Skeletal muscle satellite cell (primary cell): ENCODE measurements around the gene CCDC102B.

Source experiments
- H3K27me3 ChIP-seq: 2 replicates; pipeline ENCODE4 v1.7.0; 2013; ENCODE audit warnings: low read length; ENCODE audit not compliant: control insufficient read depth, insufficient read depth
- H3K36me3 ChIP-seq: 2 replicates; pipeline ENCODE4 v1.7.0; 2013; ENCODE audit warnings: mild to moderate bottlenecking, control low read depth, low read length; ENCODE audit not compliant: insufficient read depth
- H3K4me1 ChIP-seq: 2 replicates; pipeline ENCODE4 v1.7.0; 2013; ENCODE audit warnings: low read length; ENCODE audit not compliant: control insufficient read depth, insufficient read depth
- H3K4me2 ChIP-seq: 2 replicates; pipeline ENCODE4 v1.7.0; 2013; ENCODE audit warnings: mild to moderate bottlenecking, low read length
- H3K4me3 ChIP-seq: 2 replicates; pipeline ENCODE4 v1.7.0; 2013; ENCODE audit warnings: low read length
- H3K9ac ChIP-seq: 2 replicates; pipeline ENCODE4 v1.7.0; 2013; ENCODE audit warnings: mild to moderate bottlenecking, low read depth, low read length, moderate library complexity
- H3K9me3 ChIP-seq: replicated peaks from 2 replicates; pipeline ENCODE4 v1.7.0; 2013; ENCODE audit warnings: mild to moderate bottlenecking, control low read depth, low read length

Gene CCDC102B

DNA sequence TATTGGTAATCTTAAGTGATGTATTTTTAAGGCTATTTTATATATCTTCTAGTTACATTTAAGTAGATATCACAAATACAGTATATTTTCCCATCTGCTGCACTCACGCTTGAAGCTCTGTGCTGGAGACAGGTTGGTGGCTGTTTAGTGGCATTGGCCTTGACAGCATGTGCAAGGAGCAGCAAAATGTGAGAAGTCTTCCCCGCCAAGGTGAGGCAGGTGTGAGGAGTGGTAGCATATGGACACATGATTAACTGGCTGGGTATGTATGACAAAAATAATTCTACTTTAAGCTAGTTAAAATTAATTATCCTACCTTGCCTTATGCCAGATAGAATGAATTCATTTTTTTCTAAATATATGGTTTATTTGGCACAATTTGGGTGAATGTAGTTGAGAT lies 117.2 kb downstream of the CCDC102B start:
- Histone ChIP-seq H3K4me2 (no peak overlapping the region), H3K27me3 (no peaks in the 10 kb centered on the region), H3K9ac (no peak overlapping the region), H3K4me1 (no peaks in the 10 kb centered on the region), H3K4me3 (no peak overlapping the region), H3K36me3 (no peaks in the 10 kb centered on the region), H3K9me3 (no peaks in the 10 kb centered on the region)

DNA sequence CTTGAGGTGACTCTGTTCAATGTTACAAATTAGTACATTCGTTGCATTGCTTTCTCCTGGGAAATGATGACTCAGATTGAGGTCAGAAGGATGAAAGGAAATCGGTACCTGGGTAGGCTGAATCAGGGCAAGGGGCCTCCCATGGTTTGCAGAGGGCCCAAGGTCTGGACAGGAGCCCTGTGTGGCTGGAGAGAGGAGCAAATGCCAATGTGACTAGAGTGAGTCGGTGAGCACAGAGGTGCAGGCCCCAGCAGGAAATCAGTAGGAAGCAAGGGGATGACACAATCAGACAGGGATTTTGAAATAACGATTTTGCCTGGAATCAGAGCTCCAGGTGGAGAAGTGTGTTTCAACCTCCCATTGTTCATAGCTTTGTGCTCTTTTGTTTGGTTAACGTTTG lies 118.9 kb downstream of the CCDC102B start:
- no peaks in the 10 kb centered on the region for H3K27me3 ChIP-seq
- no peaks in the 10 kb centered on the region for H3K36me3 ChIP-seq
- no peaks in the 10 kb centered on the region for H3K4me1 ChIP-seq
- H3K4me3 ChIP-seq, result no peak overlapping the region
- no peaks in the 10 kb centered on the region for H3K9me3 ChIP-seq
- no peak overlapping the region for H3K4me2 ChIP-seq
- no peak overlapping the region for H3K9ac ChIP-seq

DNA sequence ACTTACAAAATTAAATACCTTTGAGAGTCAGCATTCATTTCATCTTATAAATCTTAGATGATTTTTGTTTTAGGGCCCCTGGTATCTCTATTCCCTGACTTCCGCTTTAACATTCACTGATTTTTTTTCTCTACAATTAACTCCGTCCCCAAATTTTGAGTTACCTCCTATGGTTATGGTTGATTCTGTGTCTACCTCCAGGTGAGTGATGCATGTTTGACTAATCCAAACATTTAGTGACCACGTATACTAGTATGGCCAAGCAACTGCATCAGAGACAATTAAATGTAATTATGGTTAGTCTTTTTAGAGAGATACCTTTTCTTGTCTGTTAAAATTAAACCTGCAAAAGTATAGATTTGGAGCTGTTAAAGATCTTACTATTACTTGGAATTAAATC lies 120.3 kb downstream of the CCDC102B start:
- no peak overlapping the region for H3K4me2 ChIP-seq
- no peaks in the 10 kb centered on the region for H3K4me1 ChIP-seq
- no peaks in the 10 kb centered on the region for H3K9me3 ChIP-seq
- H3K4me3 ChIP-seq, result no peak overlapping the region
- H3K9ac ChIP-seq, result no peak overlapping the region
- no peaks in the 10 kb centered on the region for H3K36me3 ChIP-seq
- no peaks in the 10 kb centered on the region for H3K27me3 ChIP-seq

DNA sequence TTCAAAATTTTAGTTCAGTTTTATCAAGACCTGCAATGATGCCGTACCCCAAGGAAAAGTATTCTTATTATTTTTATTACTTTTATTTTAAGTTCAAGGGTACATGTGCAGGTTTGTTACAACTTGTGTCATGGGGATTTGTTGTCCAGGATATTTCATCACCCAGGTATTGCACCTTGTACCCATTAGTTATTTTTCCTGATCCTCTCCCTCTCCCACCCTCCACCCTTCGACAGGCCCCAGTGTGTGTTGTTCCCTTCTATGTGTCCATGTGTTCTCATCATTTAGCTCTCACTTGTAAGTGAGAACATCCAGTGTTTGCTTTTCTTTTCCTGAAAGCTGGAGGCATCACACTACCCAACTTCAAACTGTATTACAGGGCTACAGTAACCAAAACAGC lies 122.0 kb downstream of the CCDC102B start:
- Histone ChIP-seq H3K9ac (no peak overlapping the region), H3K27me3 (no peaks in the 10 kb centered on the region), H3K4me2 (no peak overlapping the region), H3K4me3 (no peak overlapping the region), H3K9me3 (no peaks in the 10 kb centered on the region), H3K4me1 (no peaks in the 10 kb centered on the region), H3K36me3 (no peaks in the 10 kb centered on the region)

DNA sequence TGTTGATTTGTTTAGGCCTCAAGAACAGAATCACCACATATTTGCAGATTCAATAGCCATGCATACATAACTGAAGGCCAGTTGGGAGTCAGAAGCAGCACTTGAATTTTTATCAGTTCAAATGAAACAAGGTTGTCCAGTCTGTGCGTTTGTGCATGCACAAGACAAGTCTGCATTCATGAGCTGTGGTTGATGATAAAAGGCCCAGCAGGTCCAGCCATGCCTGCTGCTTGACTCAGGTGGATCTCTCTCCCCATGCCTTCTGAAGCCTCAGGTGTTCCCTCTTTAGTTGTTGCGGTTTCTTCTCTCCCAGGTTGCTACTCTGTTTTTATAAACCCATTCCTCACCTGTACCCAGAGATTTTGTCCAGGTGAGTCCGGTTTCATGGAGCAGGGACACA lies 124.5 kb downstream of the CCDC102B start:
- H3K4me3 ChIP-seq, result no peak overlapping the region
- H3K9ac ChIP-seq, result no peak overlapping the region
- H3K9me3 ChIP-seq, result no peaks in the 10 kb centered on the region
- no peaks in the 10 kb centered on the region for H3K27me3 ChIP-seq
- H3K36me3 ChIP-seq, result no peaks in the 10 kb centered on the region
- no peaks in the 10 kb centered on the region for H3K4me1 ChIP-seq
- no peak overlapping the region for H3K4me2 ChIP-seq

DNA sequence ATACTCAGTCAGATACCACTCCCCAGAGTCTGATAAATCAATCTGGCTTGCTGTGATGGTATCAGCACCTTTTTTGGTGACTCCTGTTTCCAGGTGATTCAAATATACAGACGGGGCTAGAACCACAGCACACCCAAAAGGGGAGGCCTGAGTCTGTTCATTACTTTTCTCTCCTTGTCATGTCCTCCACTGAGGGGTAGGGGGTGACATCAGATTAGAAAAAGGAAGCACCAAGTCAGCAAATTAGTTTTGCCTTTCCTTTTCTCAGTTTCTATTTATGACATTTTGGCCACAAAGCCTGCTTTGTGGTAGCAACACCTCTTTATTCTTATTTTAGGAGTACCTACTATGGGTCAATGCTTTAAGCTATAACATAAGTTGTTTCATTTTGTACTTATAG lies 127.4 kb downstream of the CCDC102B start:
- H3K27me3 ChIP-seq, result no peaks in the 10 kb centered on the region
- no peaks in the 10 kb centered on the region for H3K4me1 ChIP-seq
- no peak overlapping the region for H3K4me2 ChIP-seq
- no peak overlapping the region for H3K9ac ChIP-seq
- no peak overlapping the region for H3K4me3 ChIP-seq
- no peaks in the 10 kb centered on the region for H3K9me3 ChIP-seq
- H3K36me3 ChIP-seq, result no peaks in the 10 kb centered on the region

DNA sequence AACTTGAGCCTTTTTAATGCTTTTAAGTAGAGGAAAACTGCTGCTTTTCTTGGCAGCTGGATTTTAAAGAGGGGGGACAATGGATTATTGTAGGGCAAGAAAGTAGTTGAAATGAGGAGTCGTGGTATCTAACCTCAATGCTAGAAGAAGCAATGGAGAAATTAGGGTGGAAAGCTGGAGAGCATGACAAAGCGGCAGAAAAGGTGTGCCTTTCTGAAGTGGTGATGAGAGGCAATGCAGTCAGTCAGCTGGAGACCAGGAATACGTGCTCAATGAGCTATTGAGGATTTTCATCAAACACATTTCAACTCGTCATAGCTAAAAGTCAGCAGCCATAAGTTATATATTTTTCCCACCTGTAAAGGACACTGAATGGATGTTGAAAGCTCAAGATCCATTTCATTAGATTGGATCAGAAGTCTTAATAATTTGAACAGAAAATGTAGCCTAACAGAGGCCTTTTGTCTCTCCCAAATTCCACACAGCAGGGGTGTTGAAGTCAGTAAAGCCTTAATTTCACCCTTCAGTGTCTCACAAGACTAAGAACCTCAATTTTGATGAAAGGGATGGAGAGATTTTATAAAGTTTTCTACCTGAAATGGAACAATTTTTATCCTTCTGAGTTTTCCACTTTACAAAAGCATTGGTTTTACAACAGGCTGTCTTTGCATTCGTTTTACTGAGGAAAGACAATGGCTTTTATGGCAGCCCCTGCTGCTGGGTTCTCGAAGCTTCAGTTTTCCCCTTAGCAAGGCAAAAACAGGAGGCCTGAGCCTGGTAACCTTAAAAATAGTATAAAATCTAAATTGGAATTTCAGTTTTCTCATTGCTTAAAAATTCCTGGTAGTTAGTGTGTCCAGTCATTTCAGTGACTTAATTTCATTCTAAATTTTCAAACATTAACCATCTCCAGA lies 131.1 kb downstream of the CCDC102B start:
- no peaks in the 10 kb centered on the region for H3K4me1 ChIP-seq
- no peaks in the 10 kb centered on the region for H3K27me3 ChIP-seq
- no peak overlapping the region for H3K4me2 ChIP-seq
- no peak overlapping the region for H3K9ac ChIP-seq
- no peak overlapping the region for H3K4me3 ChIP-seq
- H3K9me3 ChIP-seq, result no peaks in the 10 kb centered on the region
- no peaks in the 10 kb centered on the region for H3K36me3 ChIP-seq

DNA sequence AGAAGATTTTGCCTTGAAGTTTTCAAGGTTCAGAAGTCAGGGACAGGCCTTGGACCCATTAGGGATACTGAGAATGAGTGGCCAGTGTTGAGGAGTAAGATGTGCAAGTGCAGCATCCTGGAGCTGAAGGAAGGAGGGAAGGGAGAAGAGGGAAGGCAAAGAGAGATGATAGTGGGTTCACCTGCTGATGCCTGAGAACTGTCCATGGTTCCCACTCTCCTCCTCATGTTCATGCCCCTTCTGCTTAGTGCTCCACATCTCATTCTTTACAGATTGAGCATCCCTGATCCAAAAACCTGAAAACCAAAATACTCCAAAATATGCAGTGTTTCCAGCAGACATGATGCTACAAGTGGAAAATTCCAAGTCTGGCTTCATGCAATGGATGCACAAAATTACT lies 137.8 kb downstream of the CCDC102B start:
- Histone ChIP-seq H3K4me2 (no peak overlapping the region), H3K9me3 (no peaks in the 10 kb centered on the region), H3K4me1 (no peaks in the 10 kb centered on the region), H3K4me3 (no peak overlapping the region), H3K9ac (no peak overlapping the region), H3K36me3 (no peaks in the 10 kb centered on the region), H3K27me3 (no peaks in the 10 kb centered on the region)

DNA sequence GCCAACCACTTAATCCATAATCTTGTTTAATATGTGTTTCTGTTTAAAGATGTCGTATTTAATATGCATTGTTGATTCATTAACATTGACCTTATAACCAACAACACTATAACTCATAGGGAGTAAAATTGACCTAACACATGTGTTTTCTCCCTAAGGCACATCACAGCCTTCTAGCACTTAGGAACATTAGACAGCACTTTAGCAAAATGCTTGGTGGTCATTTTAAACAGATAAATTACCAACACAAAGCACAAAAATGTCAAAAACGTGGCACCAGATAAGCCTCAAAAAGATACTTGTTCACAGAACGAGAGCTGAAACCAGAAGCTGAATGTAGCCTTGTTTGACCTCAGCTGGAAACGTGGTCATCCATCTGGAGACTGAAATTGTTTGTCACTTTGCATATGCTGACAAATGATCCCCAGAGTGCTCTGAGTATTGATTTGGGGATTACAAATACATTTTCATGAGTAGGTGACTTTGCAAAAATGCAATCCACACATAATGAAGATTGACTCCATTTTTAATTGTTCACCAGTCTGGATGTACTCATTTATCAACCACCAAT lies 139.2 kb downstream of the CCDC102B start:
- Histone ChIP-seq H3K9ac (no peak overlapping the region), H3K27me3 (no peaks in the 10 kb centered on the region), H3K4me2 (no peak overlapping the region), H3K9me3 (no peaks in the 10 kb centered on the region), H3K36me3 (no peaks in the 10 kb centered on the region), H3K4me3 (no peak overlapping the region), H3K4me1 (no peaks in the 10 kb centered on the region)

DNA sequence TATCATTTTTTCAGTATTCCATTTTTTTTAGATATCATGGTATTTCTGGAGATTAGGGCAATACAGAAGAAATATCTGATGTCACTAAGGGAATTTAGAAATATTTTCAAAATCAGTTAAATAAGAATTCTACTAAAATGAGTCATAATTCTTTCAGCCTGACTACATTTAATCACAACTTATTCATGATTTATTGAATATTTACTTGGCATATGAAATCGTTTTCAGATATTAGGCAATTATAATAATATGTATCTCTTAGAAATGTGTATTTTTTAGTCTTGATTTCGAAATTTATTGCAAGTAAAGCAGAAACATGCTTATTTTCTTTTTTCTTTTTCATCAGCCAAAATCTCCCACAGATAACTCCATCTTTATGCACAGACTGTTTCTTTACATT lies 142.2 kb downstream of the CCDC102B start:
- no peaks in the 10 kb centered on the region for H3K9me3 ChIP-seq
- H3K27me3 ChIP-seq, result no peaks in the 10 kb centered on the region
- no peak overlapping the region for H3K9ac ChIP-seq
- no peaks in the 10 kb centered on the region for H3K4me1 ChIP-seq
- no peak overlapping the region for H3K4me3 ChIP-seq
- no peak overlapping the region for H3K4me2 ChIP-seq
- H3K36me3 ChIP-seq, result no peaks in the 10 kb centered on the region

DNA sequence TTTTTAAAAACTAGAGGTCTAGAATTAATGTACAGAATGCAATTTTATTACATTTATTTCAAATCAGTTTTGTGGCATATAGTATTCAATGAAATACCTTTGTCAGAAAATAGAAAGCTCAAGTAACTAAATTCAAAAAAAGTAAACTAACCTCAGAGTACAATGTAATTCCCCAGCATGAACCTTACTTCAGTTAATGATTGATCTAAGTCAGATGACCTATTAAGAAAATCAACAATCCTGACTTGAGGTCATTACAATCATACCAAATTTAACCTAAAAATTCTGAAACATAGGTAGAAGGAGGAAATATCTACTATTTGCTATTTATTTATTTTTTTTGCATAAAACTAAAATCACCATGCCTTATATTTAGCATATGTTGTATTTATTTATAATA lies 142.9 kb downstream of the CCDC102B start:
- Histone ChIP-seq H3K4me2 (no peak overlapping the region), H3K27me3 (no peaks in the 10 kb centered on the region), H3K4me3 (no peak overlapping the region), H3K9ac (no peak overlapping the region), H3K4me1 (no peaks in the 10 kb centered on the region), H3K36me3 (no peaks in the 10 kb centered on the region), H3K9me3 (no peaks in the 10 kb centered on the region)

DNA sequence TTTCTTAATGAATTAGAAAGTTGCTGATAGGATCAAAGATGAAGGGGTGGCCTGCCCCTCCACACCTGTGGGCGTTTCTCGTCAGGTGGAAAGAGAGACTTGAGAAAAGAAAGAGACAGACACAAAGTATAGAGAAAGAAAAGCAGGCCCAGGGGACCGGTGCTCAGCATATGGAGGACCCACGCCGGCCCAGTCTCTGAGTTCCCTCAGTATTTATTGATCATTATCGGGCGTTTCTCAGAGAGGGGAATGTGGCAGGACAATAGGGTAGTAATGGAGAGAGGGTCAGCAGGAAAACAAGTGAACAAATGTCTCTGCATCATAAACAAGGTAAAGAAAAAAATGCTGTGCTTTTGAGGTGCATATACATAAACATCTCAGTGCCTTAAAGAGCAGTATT lies 144.3 kb downstream of the CCDC102B start:
- Histone ChIP-seq H3K9ac (no peak overlapping the region), H3K4me2 (no peak overlapping the region), H3K36me3 (no peaks in the 10 kb centered on the region), H3K4me1 (no peaks in the 10 kb centered on the region), H3K27me3 (no peaks in the 10 kb centered on the region), H3K4me3 (no peak overlapping the region), H3K9me3 (no peaks in the 10 kb centered on the region)
